ENCODE measurements around the gene ADGRL2.

GRCh38 chr1:82034812-82035211, 234.1 kb downstream of the ADGRL2 start:
- no peak for TF ChIP-seq CTCF (IDR thresholded peaks at IDR 0.05)
- no peak for TF ChIP-seq POLR2A (IDR thresholded peaks at IDR 0.05)

All from testis (tissue), 2 donors.